HG02623 (cell line): ENCODE results near the gene ATP9B.
A peak's percentile ranks its signal among the peaks of the same experiment; 100 is the strongest.

Experiments
- ATAC-seq: cut with Tn5 transposase; IDR thresholded peaks from one replicate; pipeline ENCODE4 v1.9.1; 2021; ENCODE audit warnings: moderate library complexity; ENCODE audit not compliant: unreplicated experiment

Gene ATP9B

GRCh38 chr18:79393181-79393634 lies 324.0 kb downstream of the ATP9B start:
- ATAC-seq, result no peak

GRCh38 chr18:79393635-79394533 lies 324.7 kb downstream of the ATP9B start:
- no peak for ATAC-seq

DNA sequence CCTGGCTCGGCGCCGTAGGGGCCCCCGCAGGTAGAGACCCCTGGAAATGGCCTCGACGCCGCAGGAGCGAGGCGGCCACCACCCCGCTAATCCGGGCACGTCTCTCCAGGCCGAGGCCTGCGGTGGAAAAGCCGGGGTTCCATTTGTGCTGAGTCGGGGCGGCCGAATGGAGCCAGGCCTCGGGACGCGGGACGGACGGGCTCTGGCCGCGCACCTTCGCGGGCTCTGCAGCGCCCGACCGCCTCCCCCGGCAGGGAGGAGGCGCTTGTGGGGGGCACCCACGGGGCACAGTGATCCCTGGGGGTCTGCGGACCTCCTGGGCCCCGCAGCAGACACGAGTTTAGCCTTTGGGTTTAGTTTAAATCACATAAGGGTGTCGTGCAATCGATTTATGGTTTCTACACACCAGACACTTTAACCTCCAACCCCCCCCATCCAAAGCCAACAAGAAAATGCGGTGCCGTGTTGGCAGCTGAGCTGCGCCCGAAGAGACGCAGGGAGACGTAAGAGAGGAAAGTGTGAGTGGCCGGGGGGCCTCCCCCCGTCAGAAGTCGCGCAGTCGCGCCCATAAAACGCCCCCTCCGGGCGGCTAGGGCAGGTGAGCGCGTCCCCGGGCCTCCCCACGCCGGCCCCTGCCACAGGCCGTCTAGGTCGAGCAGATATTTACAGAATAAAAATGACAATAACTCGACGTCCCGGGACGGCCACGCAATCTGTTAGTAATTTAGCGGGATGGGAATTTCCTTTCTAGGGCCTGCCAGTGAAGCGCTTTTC lies 325.5 kb downstream of the ATP9B start:
- ATAC-seq, result no peak

DNA sequence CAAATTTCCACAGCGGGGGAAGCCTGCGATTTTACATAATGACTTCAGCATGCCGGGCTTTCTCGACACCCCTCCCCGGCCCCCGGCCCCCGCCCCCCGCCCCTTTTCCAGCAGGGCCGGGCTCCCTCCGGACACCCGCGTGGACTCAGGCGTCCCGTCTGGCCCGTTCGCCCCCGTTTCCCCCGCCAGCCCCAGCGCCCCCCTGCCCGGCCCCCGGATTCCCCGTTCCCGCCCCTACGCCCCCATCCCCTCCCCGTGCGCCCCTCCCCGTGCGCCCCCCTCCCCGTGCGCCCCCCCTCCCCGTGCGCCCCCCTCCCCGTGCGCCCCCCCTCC lies 326.1 kb downstream of the ATP9B start:
- no peak for ATAC-seq

GRCh38 chr18:79395761-79396404 lies 326.7 kb downstream of the ATP9B start, which contains the start of gene NFATC1:
TSS of gene NFATC1 (plus strand) at chr18:79395930. CDS start at chr18:79396225, 295 bp downstream.
- ATAC-seq, result no peak

DNA sequence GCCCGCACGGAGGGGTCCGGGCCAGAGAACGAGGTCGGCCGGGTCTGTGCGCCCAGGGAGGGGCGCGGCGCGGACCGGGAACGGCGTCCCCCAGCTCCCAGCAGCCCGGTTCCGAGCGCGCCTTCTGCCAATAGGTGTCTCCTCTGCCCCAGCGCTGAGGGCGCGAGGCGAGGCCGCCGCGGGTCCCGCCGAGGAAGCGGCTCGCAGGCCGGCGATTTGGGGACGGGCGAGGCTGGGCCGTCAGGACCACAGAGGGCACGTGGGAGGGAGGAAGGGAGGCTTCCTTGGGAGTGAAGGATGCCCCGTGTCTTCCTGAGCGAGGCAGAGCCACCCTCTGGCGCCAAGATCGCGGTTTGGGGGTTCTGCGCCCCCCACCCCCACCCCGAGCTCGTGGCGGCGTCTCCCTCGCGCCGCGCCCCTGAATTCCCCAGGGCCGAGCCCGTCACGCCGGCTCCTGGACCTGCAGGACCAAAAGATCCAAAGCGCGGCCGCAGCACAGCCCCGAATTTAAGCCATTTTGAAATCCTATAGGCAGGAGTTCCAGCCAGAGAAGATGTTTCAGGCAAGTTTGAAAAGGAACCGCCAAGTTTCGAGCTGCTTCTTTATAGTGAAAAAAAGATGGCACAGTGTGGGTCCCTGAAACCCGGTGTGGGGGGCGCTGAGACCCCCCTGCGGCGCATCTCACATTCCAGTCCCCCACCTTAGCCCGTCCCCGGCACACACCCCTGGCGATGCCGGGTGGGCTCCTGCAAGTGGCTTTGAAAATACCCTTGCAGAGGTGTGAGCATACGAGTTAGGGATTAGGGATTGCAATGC lies 327.4 kb downstream of the ATP9B start:
- ATAC-seq, result peak; percentile 23

GRCh38 chr18:79397247-79397829 lies 328.1 kb downstream of the ATP9B start:
- ATAC-seq, result no peak

GRCh38 chr18:79397830-79398761 lies 328.9 kb downstream of the ATP9B start:
- no peak for ATAC-seq

DNA sequence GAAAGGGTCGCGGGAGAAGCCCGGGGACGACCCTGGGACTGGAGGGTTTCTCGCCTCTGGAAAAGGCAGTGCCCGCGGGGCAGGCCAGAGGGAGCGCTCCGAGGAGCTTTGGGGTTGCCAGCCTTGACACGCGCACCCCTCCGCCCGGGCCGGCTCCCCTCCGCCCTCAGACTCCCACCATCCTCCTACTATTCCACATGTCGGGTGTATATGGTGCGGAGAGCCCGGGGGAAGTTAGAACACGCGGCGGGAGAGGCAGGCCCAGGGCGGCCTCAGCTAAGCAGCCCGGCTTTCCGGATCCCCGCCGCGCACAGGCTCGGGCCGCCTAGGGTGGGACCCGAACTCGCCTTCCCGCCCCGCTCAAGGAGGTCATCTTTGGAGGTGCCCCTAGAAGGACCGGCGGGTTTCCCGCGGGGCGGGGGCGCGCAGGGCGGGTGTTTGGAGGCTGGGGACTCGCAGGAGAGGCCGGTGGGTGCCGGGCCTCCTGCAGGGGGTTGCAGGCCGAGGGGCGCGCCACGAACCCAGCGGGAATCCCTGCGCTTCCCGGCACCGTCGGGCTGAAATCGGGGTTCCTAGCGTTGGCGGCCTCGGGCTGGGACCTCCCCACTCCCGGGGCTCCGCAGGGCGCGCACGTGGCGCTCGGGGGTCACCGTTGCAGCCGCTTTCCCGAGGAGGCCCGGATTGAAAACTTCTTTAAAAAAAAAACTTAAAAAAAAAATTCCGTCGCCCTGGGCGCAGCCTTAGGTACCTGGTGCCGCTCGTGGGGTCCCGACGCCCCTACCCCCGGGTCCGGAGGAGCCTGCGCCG lies 330.3 kb downstream of the ATP9B start:
- ATAC-seq, result no peak

- no peak for ATAC-seq
Observed at GRCh38 chr18:79400091-79400590, 330.9 kb downstream of the ATP9B start.

DNA sequence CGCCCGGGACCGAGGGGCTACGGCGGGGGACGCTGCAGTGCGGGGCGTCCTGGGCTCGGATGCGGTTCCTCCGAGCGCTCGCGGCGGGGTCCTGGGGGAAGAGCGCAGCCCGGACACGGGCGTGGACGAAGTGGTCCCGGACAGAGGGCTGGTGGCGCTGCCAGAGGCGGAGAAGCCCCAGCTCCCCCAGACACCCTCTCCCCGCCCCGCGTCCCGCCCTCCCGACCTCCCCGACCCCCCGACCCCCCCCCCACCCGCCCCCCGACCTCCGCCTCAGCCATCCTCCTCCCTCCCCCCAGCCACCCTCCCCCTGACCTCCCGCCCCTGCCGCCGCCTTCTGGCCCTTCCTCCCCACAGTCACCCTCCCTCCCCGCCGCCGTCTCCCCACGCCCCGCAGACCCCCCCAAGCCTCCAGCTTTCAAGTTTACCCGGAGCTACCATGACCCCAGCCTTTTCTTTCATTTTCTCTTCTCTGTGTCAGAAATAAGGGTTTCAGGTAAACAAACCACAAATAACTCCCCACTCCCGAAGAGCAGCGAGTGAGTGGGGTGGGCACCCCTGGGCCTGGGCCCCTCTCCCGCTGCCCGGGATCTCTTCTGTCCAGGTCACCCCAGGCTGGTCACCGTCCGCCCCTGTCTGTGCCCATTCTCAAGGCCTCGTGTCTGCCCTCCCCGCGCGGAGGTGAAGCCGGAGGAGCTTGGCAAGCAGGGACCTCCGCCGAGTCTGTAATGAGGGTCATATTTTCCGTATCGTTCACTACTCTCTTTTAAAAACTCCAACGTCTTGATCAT lies 331.6 kb downstream of the ATP9B start:
- ATAC-seq, result no peak

- no peak for ATAC-seq
Observed at GRCh38 chr18:79401494-79402208, 332.5 kb downstream of the ATP9B start.

DNA sequence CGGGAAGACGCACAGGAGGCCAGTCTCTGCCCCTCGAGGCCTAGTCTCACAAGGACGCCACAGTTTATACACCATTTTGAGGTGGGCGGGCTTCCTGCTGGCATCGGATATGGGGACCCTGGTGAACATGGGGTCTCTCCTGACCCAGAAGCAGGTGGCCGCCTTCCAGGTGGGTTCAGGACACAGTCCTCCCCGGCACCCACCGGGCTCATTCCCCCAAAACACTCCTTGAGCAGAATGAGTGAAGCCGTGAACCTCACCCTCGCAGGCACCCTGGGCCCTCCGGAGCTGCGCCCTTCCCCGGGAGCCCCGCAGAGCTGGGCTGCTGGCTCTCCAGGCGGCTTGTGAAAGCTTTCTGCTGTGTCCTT lies 333.0 kb downstream of the ATP9B start:
- ATAC-seq, result no peak

- ATAC-seq, result no peak
Observed at GRCh38 chr18:79402977-79403722, 334.0 kb downstream of the ATP9B start.

DNA sequence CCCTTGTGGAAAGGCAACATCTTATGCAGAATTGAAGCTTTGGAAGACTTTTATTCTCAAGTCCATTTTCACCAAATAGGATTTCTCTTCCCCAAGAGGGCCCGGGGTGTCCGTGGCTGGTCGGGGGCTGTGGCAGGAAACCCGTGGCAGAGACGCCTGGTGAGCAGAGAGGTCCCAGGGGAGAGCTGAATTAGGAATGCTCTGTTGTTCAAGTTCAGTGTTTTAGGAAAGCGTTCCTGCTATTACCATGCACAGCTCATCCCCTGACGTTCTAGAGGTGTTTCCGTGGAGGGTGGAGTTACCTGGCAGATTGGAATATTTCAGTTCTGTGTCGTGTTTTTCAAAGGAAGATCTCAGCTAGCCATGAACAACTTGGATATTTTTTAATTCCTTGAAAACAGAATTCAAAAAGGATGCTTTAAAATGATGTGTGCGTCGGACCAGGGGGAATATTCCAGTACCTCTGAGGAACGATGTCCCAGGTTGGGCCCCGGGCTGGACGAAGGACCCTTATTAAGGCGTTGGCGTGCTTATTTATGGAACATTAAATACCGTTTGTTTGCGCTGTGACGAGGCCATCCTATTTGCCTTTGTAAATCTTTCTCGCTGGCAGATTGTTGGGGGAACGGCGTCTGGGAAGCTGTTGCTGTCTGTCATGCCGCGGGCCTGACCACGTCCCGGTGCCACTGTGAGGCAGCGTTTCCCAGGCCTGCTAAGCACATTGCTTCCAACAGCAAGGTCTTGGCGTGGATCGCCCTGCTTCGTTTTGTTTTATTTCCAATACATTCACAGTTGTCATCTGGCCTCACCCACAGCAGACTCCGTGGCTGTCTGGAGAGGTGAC lies 334.8 kb downstream of the ATP9B start:
- ATAC-seq, result no peak
